HG03159 (cell line): ENCODE results near the gene BTBD2.

Experiments used
- ATAC-seq: cut with Tn5 transposase; IDR thresholded peaks from one replicate; pipeline ENCODE4 v1.9.1; 2021; ENCODE audit warnings: mild to moderate bottlenecking, moderate library complexity; ENCODE audit not compliant: unreplicated experiment

BTBD2 gene

GRCh38 chr19:1968279-1969175 is 47.0 kb downstream of the BTBD2 start:
- ATAC-seq: no peak

- ATAC-seq: no peak
Observed at GRCh38 chr19:1967087-1967608, 48.4 kb downstream of the BTBD2 start.

- no peak for ATAC-seq
Observed at GRCh38 chr19:1962674-1963073, 52.8 kb downstream of the BTBD2 start.

GRCh38 chr19:1961000-1961883 is 54.3 kb downstream of the BTBD2 start:
- ATAC-seq: no peak

GRCh38 chr19:1959928-1960589 is 55.5 kb downstream of the BTBD2 start:
- ATAC-seq: no peak

- no peak for ATAC-seq
Observed at GRCh38 chr19:1957562-1958248, 57.8 kb downstream of the BTBD2 start.

GRCh38 chr19:1956868-1957492 is 58.5 kb downstream of the BTBD2 start:
- no peak for ATAC-seq

GRCh38 chr19:1956122-1956494 is 59.4 kb downstream of the BTBD2 start:
- ATAC-seq: no peak

GRCh38 chr19:1955171-1956121 is 60.1 kb downstream of the BTBD2 start:
- ATAC-seq: no peak

GRCh38 chr19:1954532-1954933 is 61.0 kb downstream of the BTBD2 start:
- ATAC-seq: no peak

- ATAC-seq: no peak
Observed at GRCh38 chr19:1953441-1954094, 61.9 kb downstream of the BTBD2 start.

- ATAC-seq: no peak
Observed at GRCh38 chr19:1953037-1953436, 62.5 kb downstream of the BTBD2 start.

- ATAC-seq: no peak
Observed at GRCh38 chr19:1952635-1953034, 62.9 kb downstream of the BTBD2 start.

- ATAC-seq: no peak
Observed at GRCh38 chr19:1950640-1951039, 64.9 kb downstream of the BTBD2 start.

- no peak for ATAC-seq
Observed at GRCh38 chr19:1949304-1950101, 66.0 kb downstream of the BTBD2 start.

GRCh38 chr19:1947651-1948209 is 67.8 kb downstream of the BTBD2 start:
- ATAC-seq: no peak

- ATAC-seq: no peak
Observed at GRCh38 chr19:1945899-1946298, 69.6 kb downstream of the BTBD2 start.
